HepG2 (cell line): ENCODE measurements around the gene BRCA2. TPM values are rescaled to one million over a fixed set of nuclear protein-coding genes. Genes with fewer than 3 reads are reported as not detected.

Experiments
- ATAC-seq: fragments of 200-7000 bp; cut with Tn5 transposase; 3 replicates; pipeline ENCODE4 v1.9.1; 2020; ENCODE audit warnings: mild to moderate bottlenecking, moderate library complexity
- BruUV-seq: library from RNA; stranded (reverse); fragments of 400-500 nt; replicated peaks from 2 replicates; lab custom pipeline; 2021; lab: Mats Ljungman, UMichigan
- CTCF ChIA-PET: fragments of 300-600 bp; formaldehyde crosslinking; extraction: SDS; loops from one replicate; lab custom pipeline; 2021; ENCODE audit warnings: low total read pairs, inconsistent platforms, low intra/inter-chr PET ratio; lab: Yijun Ruan, JAX
- POLR2A ChIA-PET: fragments of 350-600 bp; sonication (Branson Sonifier 250); formaldehyde crosslinking; loops from one replicate; lab custom pipeline; 2020; ENCODE audit warnings: antibody characterized with exemption, inconsistent platforms; lab: Yijun Ruan, JAX
- DNase-seq: peaks from one replicate; pipeline ENCODE4 v3.0.0-alpha.2; 2015; ENCODE audit warnings: low spot score
- FAIRE-seq: peaks from 3 replicates; lab custom pipeline; 2011; peaks lifted over from hg19 to GRCh38; lab: Jason Lieb, UNC
- H2AFZ ChIP-seq: one replicate; pipeline ENCODE4 v1.6.1; 2011; ENCODE audit warnings: low read length, inconsistent platforms
- H3K27ac ChIP-seq: fragments of 300-600 bp; 3 replicates; pipeline ENCODE4 v1.8.0; 2011; ENCODE audit warnings: mixed run types, mild to moderate bottlenecking, mixed read lengths, low read length, inconsistent platforms; ENCODE audit not compliant: insufficient read depth; ENCODE audit errors: extremely low read length
- H3K27me3 ChIP-seq, 2 experiments: fragments of 200-600 bp in 1 of 2; 2 replicates in 1 of 2; 3 replicates in 1 of 2; pipeline versions ENCODE4 v1.6.0 to v1.8.0; 2011; ENCODE audit warnings: low read length in 2 of 2, mild to moderate bottlenecking in 2 of 2, moderate library complexity in 2 of 2, inconsistent platforms in 1 of 2; ENCODE audit not compliant: insufficient read depth in 2 of 2, control insufficient read depth in 1 of 2
- H3K36me3 ChIP-seq, 2 experiments: fragments of 200-600 bp in 1 of 2; replicated peaks in 1 of 2; 2 replicates in 1 of 2; 3 replicates in 1 of 2; pipeline versions ENCODE4 v1.5.1 to v1.8.0; 2011; ENCODE audit warnings: low read length in 2 of 2, inconsistent platforms in 1 of 2; ENCODE audit not compliant: insufficient read depth in 2 of 2, control insufficient read depth in 1 of 2
- H3K4me1 ChIP-seq: 2 replicates; pipeline ENCODE4 v1.5.1; 2012; ENCODE audit warnings: low read length, inconsistent platforms; ENCODE audit not compliant: insufficient read depth
- H3K4me2 ChIP-seq: 2 replicates; pipeline ENCODE4 v1.6.0; 2011; ENCODE audit warnings: low read depth, low read length, inconsistent platforms
- H3K4me3 ChIP-seq, 3 experiments: fragments of 200-600 bp in 1 of 3; sonication (generic), shearing (Covaris generic) in 1 of 3; replicated peaks in 1 of 3; 2 replicates each; pipeline ENCODE4 v1.5.1; 2011 to 2016; ENCODE audit warnings: low read length in 3 of 3, inconsistent platforms in 2 of 3, low read depth in 2 of 3, mild to moderate bottlenecking in 2 of 3, control low read depth in 1 of 3, mixed read lengths in 1 of 3; ENCODE audit not compliant: insufficient read depth in 1 of 3
- H3K79me2 ChIP-seq: one replicate; pipeline ENCODE4 v1.6.1; 2011; ENCODE audit warnings: low read length, inconsistent platforms; ENCODE audit not compliant: insufficient read depth
- H3K9ac ChIP-seq: 2 replicates; pipeline ENCODE4 v1.6.0; 2011; ENCODE audit warnings: mild to moderate bottlenecking, low read depth, low read length, inconsistent platforms; ENCODE audit not compliant: insufficient read depth
- H3K9me3 ChIP-seq: 2 replicates; pipeline ENCODE4 v1.5.1; 2012; ENCODE audit warnings: mild to moderate bottlenecking, low read length
- H4K20me1 ChIP-seq: 2 replicates; pipeline ENCODE4 v1.6.0; 2011; ENCODE audit warnings: inconsistent platforms, mild to moderate bottlenecking, low read length, moderate library complexity; ENCODE audit not compliant: insufficient read depth
- ELF3 ChIP-seq: IDR thresholded peaks from 2 replicates; pipeline ENCODE4 v1.6.1; 2016; ENCODE audit warnings: missing genetic modification reagents, missing compliant biosample characterization
- HES4 ChIP-seq: sonication (generic); formaldehyde crosslinking; IDR thresholded peaks from 2 replicates; pipeline ENCODE4 v1.9.0; 2021; ENCODE audit warnings: mild to moderate bottlenecking, missing genetic modification reagents, borderline replicate concordance
- RBAK ChIP-seq: sonication (generic); formaldehyde crosslinking; IDR thresholded peaks from 2 replicates; pipeline ENCODE4 v1.5.1; 2020; ENCODE audit warnings: mild to moderate bottlenecking, missing genetic modification reagents
- ZBTB1 ChIP-seq: sonication (generic); formaldehyde crosslinking; IDR thresholded peaks from 2 replicates; pipeline ENCODE4 v1.4.0; 2020; ENCODE audit warnings: missing genetic modification reagents, borderline replicate concordance
- ZBTB43 ChIP-seq: sonication (generic); formaldehyde crosslinking; conservative IDR thresholded peaks from 2 replicates; pipeline ENCODE4 v1.4.0; 2020; ENCODE audit warnings: missing genetic modification reagents
- ZNF225 ChIP-seq: sonication (generic); formaldehyde crosslinking; IDR thresholded peaks from 2 replicates; pipeline ENCODE4 v1.4.0; 2020; ENCODE audit warnings: mild to moderate bottlenecking, missing genetic modification reagents
- ZNF33A ChIP-seq: sonication (generic); formaldehyde crosslinking; IDR thresholded peaks from 2 replicates; pipeline ENCODE4 v1.5.1; 2020; ENCODE audit warnings: missing genetic modification reagents, mild to moderate bottlenecking, moderate library complexity, borderline replicate concordance
- ZNF468 ChIP-seq: sonication (generic); formaldehyde crosslinking; IDR thresholded peaks from 2 replicates; pipeline ENCODE4 v1.8.0; 2022; ENCODE audit warnings: mild to moderate bottlenecking, moderate library complexity, missing genetic modification reagents
- WGBS: methylation state at CpG from one replicate; pipeline ENCODE4 v1.1.6; 2017; ENCODE audit warnings: low lambda C conversion rate; 5-methylcytosine and 5-hydroxymethylcytosine counted together
- in situ Hi-C: cut with HindIII; loops from 2 replicates; pipeline ENCODE4 v1.10.0; 2017; ENCODE audit warnings: low pct_unique_long_range_greater_than_20kb; ENCODE audit not compliant: extremely low pct_ligation_motif_present
- intact Hi-C: fragments of 100-400 bp; cut with micrococcal nuclease; formaldehyde crosslinking; loops from one replicate; pipeline ENCODE4 v1.10.0; 2022; ENCODE audit not compliant: unreplicated experiment
- polyA plus RNA-seq, 8 experiments: library from polyadenylated mRNA; depleted of rRNA in 3 of 8; stranded (reverse) in 7 of 8; unstranded in 1 of 8; fragments of >200 nt; fragmentation: Illumina TruSeq in 4 of 8; extraction: Trizol in 4 of 8; gene quantifications; 2 replicates each; pipeline versions ENCODE4 v1.2.1 to v1.2.3, GENCODE V29; 2011 to 2016; ENCODE audit warnings: low read depth in 4 of 8, missing spikeins in 1 of 8, mixed read lengths in 1 of 8; ENCODE audit not compliant: insufficient read depth in 1 of 8
- total RNA-seq, 5 experiments: library from RNA; depleted of rRNA; stranded (reverse); fragments of >200 nt; fragmentation: Illumina TruSeq; extraction: Trizol; gene quantifications; 2 replicates each; pipeline ENCODE4 v1.2.3, GENCODE V29; 2016; ENCODE audit warnings: low read depth in 1 of 5
- TF ChIP-seq, protein P1 (sequence below): sonication (generic); formaldehyde crosslinking; IDR thresholded peaks from 2 replicates; pipeline ENCODE4 v1.5.1; 2020; ENCODE audit warnings: mild to moderate bottlenecking, missing genetic modification reagents, borderline replicate concordance
- TF ChIP-seq, protein P2 (sequence below): sonication (generic); formaldehyde crosslinking; IDR thresholded peaks from 2 replicates; pipeline ENCODE4 v1.4.0; 2020; ENCODE audit warnings: missing genetic modification reagents

Gene BRCA2
- total and polyA plus RNA-seq, 2 of the 13 experiments (the other 11 are each of a cell fraction or from before 2014, with no cell fraction given): 3.1 to 24.6 TPM

- peaks cover 26% of the 10 kb centered on the region for H3K4me1 ChIP-seq
- ChIA-PET CTCF (no interaction called here), POLR2A (interaction anchor here (1.0 to 1.2 kb wide), 2 partner anchors 19 to 153 kb away, joined by 3 read pairs; partner anchors contain the start of gene N4BP2L1)
- WGBS: 88% methylated on average over 9 of the region's 9 CpGs
- H4K20me1 ChIP-seq: no peaks in the 10 kb centered on the region
- no peak overlapping the region for H3K4me3 ChIP-seq
- no peaks in the 10 kb centered on the region for H3K27me3 ChIP-seq
- BruUV-seq: no TSS peak
- H3K9ac ChIP-seq: peak overlapping the region; percentile 1; the same call in 1 of the 2 replicates
- peaks cover 0 to 4% of the 10 kb centered on the region in 2 experiments; a peak in 1 of 5 replicates for H3K36me3 ChIP-seq
- no peaks in the 10 kb centered on the region for H3K79me2 ChIP-seq
- ATAC-seq (peak; percentile 43; the same call in 1 of the 3 replicates), DNase-seq (no peak), FAIRE-seq (peak; percentile 8)
- H3K9me3 ChIP-seq: no peaks in the 10 kb centered on the region
- intact Hi-C loops (no loop called here), in situ Hi-C loops (no loop called here)
- peak overlapping the region; percentile 56 for H3K27ac ChIP-seq
- H2AFZ ChIP-seq: no peak overlapping the region
- peak overlapping the region; percentile 47 for H3K4me2 ChIP-seq
- TF ChIP-seq ZBTB1 (CRISPR knock-in tag) (no peak), ZNF468 (CRISPR knock-in tag) (no peak), HES4 (CRISPR knock-in tag) (no peak), ZBTB43 (CRISPR knock-in tag) (no peak), RBAK (CRISPR knock-in tag) (no peak), ZNF225 (CRISPR knock-in tag) (no peak), ZNF33A (CRISPR knock-in tag) (no peak), ELF3 (peak; percentile 30; the same call in 1 of the 2 replicates)
- TF ChIP-seq, protein P1, sequence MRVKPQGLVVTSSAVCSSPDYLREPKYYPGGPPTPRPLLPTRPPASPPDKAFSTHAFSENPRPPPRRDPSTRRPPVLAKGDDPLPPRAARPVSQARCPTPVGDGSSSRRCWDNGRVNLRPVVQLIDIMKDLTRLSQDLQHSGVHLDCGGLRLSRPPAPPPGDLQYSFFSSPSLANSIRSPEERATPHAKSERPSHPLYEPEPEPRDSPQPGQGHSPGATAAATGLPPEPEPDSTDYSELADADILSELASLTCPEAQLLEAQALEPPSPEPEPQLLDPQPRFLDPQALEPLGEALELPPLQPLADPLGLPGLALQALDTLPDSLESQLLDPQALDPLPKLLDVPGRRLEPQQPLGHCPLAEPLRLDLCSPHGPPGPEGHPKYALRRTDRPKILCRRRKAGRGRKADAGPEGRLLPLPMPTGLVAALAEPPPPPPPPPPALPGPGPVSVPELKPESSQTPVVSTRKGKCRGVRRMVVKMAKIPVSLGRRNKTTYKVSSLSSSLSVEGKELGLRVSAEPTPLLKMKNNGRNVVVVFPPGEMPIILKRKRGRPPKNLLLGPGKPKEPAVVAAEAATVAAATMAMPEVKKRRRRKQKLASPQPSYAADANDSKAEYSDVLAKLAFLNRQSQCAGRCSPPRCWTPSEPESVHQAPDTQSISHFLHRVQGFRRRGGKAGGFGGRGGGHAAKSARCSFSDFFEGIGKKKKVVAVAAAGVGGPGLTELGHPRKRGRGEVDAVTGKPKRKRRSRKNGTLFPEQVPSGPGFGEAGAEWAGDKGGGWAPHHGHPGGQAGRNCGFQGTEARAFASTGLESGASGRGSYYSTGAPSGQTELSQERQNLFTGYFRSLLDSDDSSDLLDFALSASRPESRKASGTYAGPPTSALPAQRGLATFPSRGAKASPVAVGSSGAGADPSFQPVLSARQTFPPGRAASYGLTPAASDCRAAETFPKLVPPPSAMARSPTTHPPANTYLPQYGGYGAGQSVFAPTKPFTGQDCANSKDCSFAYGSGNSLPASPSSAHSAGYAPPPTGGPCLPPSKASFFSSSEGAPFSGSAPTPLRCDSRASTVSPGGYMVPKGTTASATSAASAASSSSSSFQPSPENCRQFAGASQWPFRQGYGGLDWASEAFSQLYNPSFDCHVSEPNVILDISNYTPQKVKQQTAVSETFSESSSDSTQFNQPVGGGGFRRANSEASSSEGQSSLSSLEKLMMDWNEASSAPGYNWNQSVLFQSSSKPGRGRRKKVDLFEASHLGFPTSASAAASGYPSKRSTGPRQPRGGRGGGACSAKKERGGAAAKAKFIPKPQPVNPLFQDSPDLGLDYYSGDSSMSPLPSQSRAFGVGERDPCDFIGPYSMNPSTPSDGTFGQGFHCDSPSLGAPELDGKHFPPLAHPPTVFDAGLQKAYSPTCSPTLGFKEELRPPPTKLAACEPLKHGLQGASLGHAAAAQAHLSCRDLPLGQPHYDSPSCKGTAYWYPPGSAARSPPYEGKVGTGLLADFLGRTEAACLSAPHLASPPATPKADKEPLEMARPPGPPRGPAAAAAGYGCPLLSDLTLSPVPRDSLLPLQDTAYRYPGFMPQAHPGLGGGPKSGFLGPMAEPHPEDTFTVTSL (CRISPR knock-in tag): no peak
- TF ChIP-seq, protein P2, sequence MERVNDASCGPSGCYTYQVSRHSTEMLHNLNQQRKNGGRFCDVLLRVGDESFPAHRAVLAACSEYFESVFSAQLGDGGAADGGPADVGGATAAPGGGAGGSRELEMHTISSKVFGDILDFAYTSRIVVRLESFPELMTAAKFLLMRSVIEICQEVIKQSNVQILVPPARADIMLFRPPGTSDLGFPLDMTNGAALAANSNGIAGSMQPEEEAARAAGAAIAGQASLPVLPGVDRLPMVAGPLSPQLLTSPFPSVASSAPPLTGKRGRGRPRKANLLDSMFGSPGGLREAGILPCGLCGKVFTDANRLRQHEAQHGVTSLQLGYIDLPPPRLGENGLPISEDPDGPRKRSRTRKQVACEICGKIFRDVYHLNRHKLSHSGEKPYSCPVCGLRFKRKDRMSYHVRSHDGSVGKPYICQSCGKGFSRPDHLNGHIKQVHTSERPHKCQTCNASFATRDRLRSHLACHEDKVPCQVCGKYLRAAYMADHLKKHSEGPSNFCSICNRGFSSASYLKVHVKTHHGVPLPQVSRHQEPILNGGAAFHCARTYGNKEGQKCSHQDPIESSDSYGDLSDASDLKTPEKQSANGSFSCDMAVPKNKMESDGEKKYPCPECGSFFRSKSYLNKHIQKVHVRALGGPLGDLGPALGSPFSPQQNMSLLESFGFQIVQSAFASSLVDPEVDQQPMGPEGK (CRISPR knock-in tag): peak; percentile 78
Observed at GRCh38 chr13:32408296-32409000, 93.1 kb downstream of the BRCA2 start.
